Neural cell (in vitro differentiated cells): ENCODE data around the gene ROBO1. TPM values are rescaled to one million over a fixed set of nuclear protein-coding genes. Genes with fewer than 3 reads are reported as not detected.

Experiments used
- H2AFZ ChIP-seq: fragments of 200-600, 300-800 bp; sonication (generic), shearing (Covaris generic); 2 replicates; pipeline ENCODE4 v1.6.0; 2014; ENCODE audit warnings: low read depth, mild to moderate bottlenecking, antibody characterized with exemption, low read length, moderate library complexity
- H3F3A ChIP-seq: fragments of 200-600 bp; shearing (Covaris generic); 2 replicates; pipeline ENCODE4 v1.6.1; 2016; ENCODE audit warnings: mild to moderate bottlenecking, moderate library complexity, mixed read lengths, antibody characterized with exemption, low read length; ENCODE audit not compliant: insufficient read depth, poor library complexity, severe bottlenecking
- H3K27ac ChIP-seq: fragments of 200-600, 300-800 bp; sonication (generic), shearing (Covaris generic); 2 replicates; pipeline ENCODE4 v1.5.1; 2014; ENCODE audit warnings: mild to moderate bottlenecking, low read length, moderate library complexity
- H3K27me3 ChIP-seq: fragments of 300-800, 200-600 bp; sonication (generic), shearing (Covaris generic); 2 replicates; pipeline ENCODE4 v1.6.0; 2014; ENCODE audit warnings: mild to moderate bottlenecking, low read depth, low read length, moderate library complexity; ENCODE audit not compliant: insufficient read depth
- H3K36me3 ChIP-seq: fragments of 300-800, 200-600 bp; sonication (generic), shearing (Covaris generic); 2 replicates; pipeline ENCODE4 v1.5.1; 2014; ENCODE audit warnings: mild to moderate bottlenecking, antibody characterized with exemption, low read length, moderate library complexity; ENCODE audit not compliant: insufficient read depth
- H3K4me2 ChIP-seq: fragments of 300-800, 200-600 bp; sonication (generic), shearing (Covaris generic); 2 replicates; pipeline ENCODE4 v1.6.0; 2014; ENCODE audit warnings: mild to moderate bottlenecking, low read length
- H3K4me3 ChIP-seq: fragments of 300-800, 200-600 bp; sonication (generic), shearing (Covaris generic); 2 replicates; pipeline ENCODE4 v1.5.1; 2014; ENCODE audit warnings: mild to moderate bottlenecking, low read length, moderate library complexity
- H3K79me2 ChIP-seq: fragments of 200-600 bp; shearing (Covaris generic); replicated peaks from 2 replicates; pipeline ENCODE4 v1.6.0; 2014; ENCODE audit warnings: mild to moderate bottlenecking, low read length, moderate library complexity; ENCODE audit not compliant: insufficient read depth
- H3K9ac ChIP-seq: fragments of 300-800, 200-600 bp; sonication (generic), shearing (Covaris generic); 2 replicates; pipeline ENCODE4 v1.6.1; 2016; ENCODE audit warnings: mild to moderate bottlenecking, low read length, mixed read lengths
- H3K9me2 ChIP-seq: fragments of 200-600 bp; shearing (Covaris generic); 2 replicates; pipeline ENCODE4 v1.6.1; 2016; ENCODE audit warnings: mild to moderate bottlenecking, low read length, mixed read lengths; ENCODE audit not compliant: insufficient read depth
- H3K9me3 ChIP-seq: fragments of 200-600, 300-800 bp; sonication (generic), shearing (Covaris generic); 2 replicates; pipeline ENCODE4 v1.6.1; 2016; ENCODE audit warnings: mild to moderate bottlenecking, mixed run types, low read length, moderate library complexity, mixed read lengths
- H4K20me1 ChIP-seq: fragments of 200-600 bp; shearing (Covaris generic); 2 replicates; pipeline ENCODE4 v1.6.1; 2016; ENCODE audit warnings: mild to moderate bottlenecking, mixed run types; ENCODE audit not compliant: insufficient read depth
- CTCF ChIP-seq: fragments of 450-650 bp; IDR thresholded peaks from 2 replicates; pipeline ENCODE4 v1.5.1; 2014; ENCODE audit warnings: antibody characterized with exemption, mild to moderate bottlenecking, moderate library complexity; ENCODE audit not compliant: poor library complexity, severe bottlenecking
- EP300 ChIP-seq: fragments of 450-650 bp; conservative IDR thresholded peaks from 2 replicates; pipeline ENCODE4 v1.6.1; 2014; ENCODE audit warnings: antibody characterized with exemption, mild to moderate bottlenecking, moderate library complexity; ENCODE audit not compliant: poor library complexity, severe bottlenecking
- EZH2 ChIP-seq: fragments of 200-600, 300-800 bp; shearing (Covaris generic), sonication (generic); IDR thresholded peaks from 2 replicates; pipeline ENCODE4 v1.6.1; 2014; ENCODE audit warnings: antibody characterized with exemption, low read length, borderline replicate concordance, mild to moderate bottlenecking; ENCODE audit not compliant: insufficient read depth, poor library complexity, severe bottlenecking
- MXI1 ChIP-seq: fragments of 450-650 bp; conservative IDR thresholded peaks from 2 replicates; pipeline ENCODE4 v1.6.1; 2014; ENCODE audit warnings: antibody characterized with exemption, mild to moderate bottlenecking; ENCODE audit not compliant: poor library complexity, severe bottlenecking
- POLR2AphosphoS5 ChIP-seq: IDR thresholded peaks from 2 replicates; pipeline ENCODE4 v1.6.1; 2012
- RAD21 ChIP-seq: fragments of 450-650 bp; conservative IDR thresholded peaks from 2 replicates; pipeline ENCODE4 v1.6.1; 2014; ENCODE audit warnings: antibody characterized with exemption, mild to moderate bottlenecking, moderate library complexity
- REST ChIP-seq: IDR thresholded peaks from 2 replicates; pipeline ENCODE4 v1.6.1; 2012; ENCODE audit warnings: borderline replicate concordance
- SMC3 ChIP-seq: fragments of 450-650 bp; conservative IDR thresholded peaks from 2 replicates; pipeline ENCODE4 v1.6.1; 2014; ENCODE audit warnings: antibody characterized with exemption, mild to moderate bottlenecking, moderate library complexity; ENCODE audit not compliant: poor library complexity
- TAF1 ChIP-seq: IDR thresholded peaks from 2 replicates; pipeline ENCODE4 v1.6.1; 2012; ENCODE audit warnings: low read depth
- polyA plus RNA-seq: library from polyadenylated mRNA; depleted of rRNA; stranded (reverse); fragments of >200 nt; gene quantifications from 2 replicates; pipeline ENCODE4 v1.2.3, GENCODE V29; 2014

The ROBO1 gene
- polyA plus RNA-seq, 1 donor from 2014 or later, result 183 TPM

DNA sequence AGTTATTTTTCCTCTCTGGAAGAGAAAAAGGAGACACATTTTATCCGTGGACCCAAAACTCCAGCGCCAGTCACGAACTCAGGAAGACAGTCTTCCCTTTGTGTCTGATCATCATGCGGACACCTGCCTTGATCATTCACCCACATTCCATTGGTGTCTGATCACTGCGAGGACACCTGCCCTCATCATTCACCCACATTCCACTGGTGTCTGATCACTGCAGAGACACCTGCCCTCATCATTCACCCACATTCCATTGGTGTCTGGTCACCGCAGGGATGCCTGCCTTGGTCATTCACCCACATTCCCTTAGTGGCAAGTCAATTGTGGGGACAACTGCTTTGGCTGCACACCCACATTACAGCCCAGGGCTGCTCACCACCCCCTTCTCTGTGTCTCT, 148.9 kb downstream of the ROBO1 start:
- Histone ChIP-seq H3K9me3 (no peaks in the 10 kb centered on the region), H3K27ac (no peak overlapping the region), H4K20me1 (no peaks in the 10 kb centered on the region), H3K27me3 (no peaks in the 10 kb centered on the region), H3K4me2 (no peak overlapping the region), H3K9ac (no peak overlapping the region), H3K9me2 (no peaks in the 10 kb centered on the region), H3F3A (no peaks in the 10 kb centered on the region), H2AFZ (no peak overlapping the region), H3K4me3 (no peak overlapping the region), H3K79me2 (no peaks in the 10 kb centered on the region), H3K36me3 (no peaks in the 10 kb centered on the region)
- TF ChIP-seq RAD21, result no peak
- TF ChIP-seq EZH2, result no peak
- TF ChIP-seq EP300, result no peak
- no peak for TF ChIP-seq POLR2AphosphoS5
- no peak for TF ChIP-seq TAF1
- TF ChIP-seq REST, result no peak
- no peak for TF ChIP-seq CTCF
- no peak for TF ChIP-seq SMC3
- no peak for TF ChIP-seq MXI1

- no peaks in the 10 kb centered on the region for H3K9me2 ChIP-seq
- H3K79me2 ChIP-seq, result peaks cover 4% of the 10 kb centered on the region
- H2AFZ ChIP-seq, result no peak overlapping the region
- TF ChIP-seq RAD21 (no peak), SMC3 (no peak), MXI1 (no peak), TAF1 (no peak), EZH2 (no peak), CTCF (no peak), EP300 (no peak), POLR2AphosphoS5 (no peak), REST (no peak)
- H3K36me3 ChIP-seq, result no peaks in the 10 kb centered on the region
- no peaks in the 10 kb centered on the region for H3K9me3 ChIP-seq
- no peaks in the 10 kb centered on the region for H4K20me1 ChIP-seq
- H3K27me3 ChIP-seq, result no peaks in the 10 kb centered on the region
- H3F3A ChIP-seq, result no peaks in the 10 kb centered on the region
- no peak overlapping the region for H3K9ac ChIP-seq
- no peak overlapping the region for H3K4me2 ChIP-seq
- no peak overlapping the region for H3K27ac ChIP-seq
- no peak overlapping the region for H3K4me3 ChIP-seq
Observed at GRCh38 chr3:79606414-79606813, 161.4 kb downstream of the ROBO1 start.
